Measurements from ENCODE around the gene DHX29. TPM values are rescaled to one million over a fixed set of nuclear protein-coding genes. Genes with fewer than 3 reads are reported as not detected.

Gene DHX29
- total RNA-seq, 1 experiment from 2014 or later: 27.6 TPM

GRCh38 chr5:55338810-55339243, 31.3 kb upstream of the DHX29 start:
- BruUV-seq (replicated peaks): no TSS peak
- Histone ChIP-seq H3K36me3 (ENCODE audit: control insufficient read depth, insufficient read depth, low read length) (no peaks in the 10 kb centered on the region), H3K27me3 (replicated peaks; ENCODE audit: control insufficient read depth, insufficient read depth, low read length) (no peaks in the 10 kb centered on the region), H3K9me3 (no peaks in the 10 kb centered on the region), H3K4me1 (no peaks in the 10 kb centered on the region), H3K4me3 (ENCODE audit: low read depth, low read length) (no peak overlapping the region)
- intact Hi-C loops (cut with micrococcal nuclease; ENCODE audit: unreplicated experiment): no loop called here
- peaks cover 36% of the 10 kb centered on the region for H3K36me3 Mint-ChIP-seq (ENCODE audit: insufficient read depth, unreplicated experiment)
- no peaks in the 10 kb centered on the region for H3K27me3 Mint-ChIP-seq (ENCODE audit: insufficient read depth, unreplicated experiment)
- no peak overlapping the region for H3K27ac Mint-ChIP-seq (ENCODE audit: unreplicated experiment)
- no peaks in the 10 kb centered on the region for H3K4me1 Mint-ChIP-seq (ENCODE audit: low read depth, unreplicated experiment)
- no peak for TF ChIP-seq CTCF (IDR thresholded peaks at IDR 0.05; ENCODE audit: insufficient read depth in 1 of 2, low read depth in 1 of 2, low read length in 1 of 2, severe bottlenecking in 1 of 2, unreplicated experiment in 1 of 2)
- DNase-seq: no peak
- H3K9me3 Mint-ChIP-seq (ENCODE audit: unreplicated experiment): no peaks in the 10 kb centered on the region
- no peak overlapping the region for H3K4me3 Mint-ChIP-seq (ENCODE audit: unreplicated experiment)
- POLR2A ChIA-PET: no interaction called here
- CTCF ChIA-PET: no interaction called here

GRCh38 chr5:55338092-55338613, 30.7 kb upstream of the DHX29 start:
- H3K4me1 Mint-ChIP-seq (ENCODE audit: low read depth, unreplicated experiment): no peaks in the 10 kb centered on the region
- no peaks in the 10 kb centered on the region for H3K9me3 Mint-ChIP-seq (ENCODE audit: unreplicated experiment)
- TF ChIP-seq CTCF (IDR thresholded peaks at IDR 0.05; ENCODE audit: insufficient read depth in 1 of 2, low read depth in 1 of 2, low read length in 1 of 2, severe bottlenecking in 1 of 2, unreplicated experiment in 1 of 2): no peak
- H3K36me3 ChIP-seq (ENCODE audit: control insufficient read depth, insufficient read depth, low read length): no peaks in the 10 kb centered on the region
- H3K4me3 ChIP-seq (ENCODE audit: low read depth, low read length): no peak overlapping the region
- intact Hi-C loops (cut with micrococcal nuclease; ENCODE audit: unreplicated experiment): no loop called here
- H3K27me3 Mint-ChIP-seq (ENCODE audit: insufficient read depth, unreplicated experiment): no peaks in the 10 kb centered on the region
- CTCF ChIA-PET: no interaction called here
- no peak overlapping the region for H3K27ac Mint-ChIP-seq (ENCODE audit: unreplicated experiment)
- H3K4me1 ChIP-seq: no peaks in the 10 kb centered on the region
- H3K27me3 ChIP-seq (replicated peaks; ENCODE audit: control insufficient read depth, insufficient read depth, low read length): no peaks in the 10 kb centered on the region
- H3K9me3 ChIP-seq: no peaks in the 10 kb centered on the region
- POLR2A ChIA-PET: no interaction called here
- H3K36me3 Mint-ChIP-seq (ENCODE audit: insufficient read depth, unreplicated experiment): peaks cover 31% of the 10 kb centered on the region
- no peak for DNase-seq
- no peak overlapping the region for H3K4me3 Mint-ChIP-seq (ENCODE audit: unreplicated experiment)
- no TSS peak for BruUV-seq (replicated peaks)

- Histone ChIP-seq H3K9me3 (no peaks in the 10 kb centered on the region), H3K4me1 (no peaks in the 10 kb centered on the region), H3K4me3 (ENCODE audit: low read depth, low read length) (no peak overlapping the region), H3K36me3 (ENCODE audit: control insufficient read depth, insufficient read depth, low read length) (no peaks in the 10 kb centered on the region), H3K27me3 (replicated peaks; ENCODE audit: control insufficient read depth, insufficient read depth, low read length) (no peaks in the 10 kb centered on the region)
- Mint-ChIP-seq H3K4me1 (ENCODE audit: low read depth, unreplicated experiment) (no peaks in the 10 kb centered on the region), H3K36me3 (ENCODE audit: insufficient read depth, unreplicated experiment) (peaks cover 35% of the 10 kb centered on the region), H3K27ac (ENCODE audit: unreplicated experiment) (no peak overlapping the region), H3K4me3 (ENCODE audit: unreplicated experiment) (no peak overlapping the region), H3K9me3 (ENCODE audit: unreplicated experiment) (no peaks in the 10 kb centered on the region), H3K27me3 (ENCODE audit: insufficient read depth, unreplicated experiment) (no peaks in the 10 kb centered on the region)
- no peak for DNase-seq
- intact Hi-C loops (cut with micrococcal nuclease; ENCODE audit: unreplicated experiment): no loop called here
- no TSS peak for BruUV-seq (replicated peaks)
- POLR2A ChIA-PET: no interaction called here
- TF ChIP-seq CTCF (IDR thresholded peaks at IDR 0.05; ENCODE audit: insufficient read depth in 1 of 2, low read depth in 1 of 2, low read length in 1 of 2, severe bottlenecking in 1 of 2, unreplicated experiment in 1 of 2): no peak
- CTCF ChIA-PET: no interaction called here
These were observed 26.3 kb upstream of the DHX29 start for GRCh38 chr5:55333811-55334210.
